GM12892 (cell line): ENCODE measurements around the gene RNF121.

Source experiments
- POLR2A ChIP-seq: IDR thresholded peaks from 2 replicates; pipeline ENCODE4 v1.6.1; 2011; ENCODE audit warnings: low read depth, low read length, control low read depth
- POLR2AphosphoS5 ChIP-seq: IDR thresholded peaks from 2 replicates; pipeline ENCODE4 v1.6.1; 2011; ENCODE audit warnings: low read depth, low read length, control low read depth
- TAF1 ChIP-seq: IDR thresholded peaks from 2 replicates; pipeline ENCODE4 v1.6.1; 2011; ENCODE audit warnings: low read depth, mild to moderate bottlenecking, control low read depth, low read length, borderline replicate concordance

DNA sequence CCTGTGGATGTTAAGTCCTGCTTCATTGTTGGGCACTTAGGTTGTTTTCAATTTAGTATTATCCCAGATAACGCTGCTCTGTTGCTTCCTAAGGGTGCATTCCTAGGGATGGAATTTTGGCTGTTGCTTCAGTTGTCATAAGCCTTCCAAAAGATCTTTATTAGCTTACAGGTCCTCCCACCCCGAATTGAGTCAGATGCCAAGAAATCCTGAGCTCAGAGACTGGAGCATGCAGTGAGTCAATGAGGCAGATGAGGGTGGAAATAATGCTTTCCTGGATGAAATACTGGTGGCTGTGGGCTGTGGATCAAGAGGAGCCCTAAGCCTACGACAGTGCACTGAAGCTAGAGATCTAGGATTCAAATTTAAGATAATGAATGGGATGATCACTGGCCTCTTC, 59.2 kb downstream of the RNF121 start:
- TF ChIP-seq POLR2A (no peak), POLR2AphosphoS5 (no peak), TAF1 (no peak)
